GM18508 (cell line): ENCODE results near the gene CFB.
"Not testable (repeated sequence)": the region's sequence is repeated elsewhere in the genome, so short reads cannot be mapped to it uniquely, and the experiment has no call there.

Source experiments
- ATAC-seq: cut with Tn5 transposase; IDR thresholded peaks from one replicate; pipeline ENCODE4 v1.9.1; 2021; ENCODE audit warnings: moderate number of reproducible peaks; ENCODE audit not compliant: insufficient read depth, unreplicated experiment

The CFB gene

DNA sequence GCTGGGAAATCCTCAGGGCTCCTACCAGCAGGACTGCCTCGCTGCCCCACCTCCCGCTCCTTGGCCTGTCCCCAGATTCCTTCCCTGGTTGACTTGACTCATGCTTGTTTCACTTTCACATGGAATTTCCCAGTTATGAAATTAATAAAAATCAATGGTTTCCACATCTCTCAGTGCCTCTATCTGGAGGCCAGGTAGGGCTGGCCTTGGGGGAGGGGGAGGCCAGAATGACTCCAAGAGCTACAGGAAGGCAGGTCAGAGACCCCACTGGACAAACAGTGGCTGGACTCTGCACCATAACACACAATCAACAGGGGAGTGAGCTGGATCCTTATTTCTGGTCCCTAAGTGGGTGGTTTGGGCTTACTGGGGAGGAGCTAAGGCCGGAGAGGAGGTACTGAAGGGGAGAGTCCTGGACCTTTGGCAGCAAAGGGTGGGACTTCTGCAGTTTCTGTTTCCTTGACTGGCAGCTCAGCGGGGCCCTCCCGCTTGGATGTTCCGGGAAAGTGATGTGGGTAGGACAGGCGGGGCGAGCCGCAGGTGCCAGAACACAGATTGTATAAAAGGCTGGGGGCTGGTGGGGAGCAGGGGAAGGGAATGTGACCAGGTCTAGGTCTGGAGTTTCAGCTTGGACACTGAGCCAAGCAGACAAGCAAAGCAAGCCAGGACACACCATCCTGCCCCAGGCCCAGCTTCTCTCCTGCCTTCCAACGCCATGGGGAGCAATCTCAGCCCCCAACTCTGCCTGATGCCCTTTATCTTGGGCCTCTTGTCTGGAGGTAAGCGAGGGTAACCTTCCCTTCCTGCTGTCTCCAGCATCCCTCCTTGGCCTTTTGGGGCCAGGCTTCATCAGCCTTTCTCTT lies at the start of gene CFB:
TSS of gene CFB (plus strand) at position 589 of the 863 bp plus-strand sequence. CDS start at position 716, 127 bp downstream.
- no peak for ATAC-seq

DNA sequence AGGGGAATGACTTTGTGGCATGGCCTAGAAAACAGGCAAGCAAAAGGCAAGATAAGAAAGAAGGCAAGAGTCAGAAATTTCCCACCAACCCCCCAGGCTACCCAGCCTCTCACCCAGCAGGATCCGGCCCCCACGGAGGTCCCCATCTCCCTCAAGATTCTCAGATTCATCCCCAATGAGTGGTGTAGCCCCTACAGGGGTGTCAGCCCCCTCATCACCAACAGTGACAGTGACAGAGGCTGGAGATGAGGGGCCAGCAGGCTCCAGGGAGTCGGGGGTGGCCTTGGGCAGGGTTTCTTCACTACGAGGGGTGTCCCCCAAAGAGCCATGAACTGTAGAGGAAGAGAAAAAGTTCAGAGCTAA lies 49.4 kb upstream of the CFB start:
- no peak for ATAC-seq

GRCh38 chr6:31896856-31897611 lies 48.9 kb upstream of the CFB start:
- no peak for ATAC-seq

- no peak for ATAC-seq
Measured at GRCh38 chr6:31897612-31898382, 48.1 kb upstream of the CFB start, which contains the start of gene EHMT2. Gene EHMT2, minus strand, starts transcription at chr6:31897698. Its CDS starts 21 bp downstream, at chr6:31897677.

DNA sequence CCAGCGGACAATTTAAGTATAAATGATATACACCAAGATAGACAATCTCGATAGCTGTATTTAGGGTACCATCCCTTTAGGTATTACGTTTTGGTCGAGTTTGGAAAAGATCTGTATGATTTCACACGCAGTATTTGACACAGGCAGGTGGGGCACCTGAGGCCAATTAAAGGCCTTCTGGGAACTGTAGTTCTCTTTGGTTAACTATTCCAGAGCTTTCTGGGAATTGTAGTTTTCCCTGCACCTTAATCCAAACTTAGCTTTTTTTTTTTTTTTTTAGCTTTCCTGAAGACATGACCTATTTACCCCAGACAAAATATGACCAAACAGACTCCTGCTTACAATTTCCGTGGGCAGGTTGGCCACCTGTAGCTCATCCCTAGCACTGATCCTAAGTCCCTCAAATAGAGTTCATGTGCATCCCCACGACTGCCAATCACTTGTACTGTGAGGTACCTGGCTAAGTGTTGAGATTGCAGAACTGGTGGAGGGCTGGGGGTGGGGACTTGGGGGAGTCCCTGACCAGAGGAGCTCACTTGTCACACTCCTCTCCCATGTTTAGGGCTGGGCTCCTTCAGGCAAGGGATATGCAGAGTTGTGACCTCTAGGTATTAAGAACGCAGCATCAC lies 47.4 kb upstream of the CFB start:
- no peak for ATAC-seq

GRCh38 chr6:31899215-31899614 lies 46.7 kb upstream of the CFB start:
- ATAC-seq = no peak

- no peak for ATAC-seq
Measured at GRCh38 chr6:31899882-31900722, 45.8 kb upstream of the CFB start.

- no peak for ATAC-seq
Measured at GRCh38 chr6:31900917-31901414, 44.9 kb upstream of the CFB start.

DNA sequence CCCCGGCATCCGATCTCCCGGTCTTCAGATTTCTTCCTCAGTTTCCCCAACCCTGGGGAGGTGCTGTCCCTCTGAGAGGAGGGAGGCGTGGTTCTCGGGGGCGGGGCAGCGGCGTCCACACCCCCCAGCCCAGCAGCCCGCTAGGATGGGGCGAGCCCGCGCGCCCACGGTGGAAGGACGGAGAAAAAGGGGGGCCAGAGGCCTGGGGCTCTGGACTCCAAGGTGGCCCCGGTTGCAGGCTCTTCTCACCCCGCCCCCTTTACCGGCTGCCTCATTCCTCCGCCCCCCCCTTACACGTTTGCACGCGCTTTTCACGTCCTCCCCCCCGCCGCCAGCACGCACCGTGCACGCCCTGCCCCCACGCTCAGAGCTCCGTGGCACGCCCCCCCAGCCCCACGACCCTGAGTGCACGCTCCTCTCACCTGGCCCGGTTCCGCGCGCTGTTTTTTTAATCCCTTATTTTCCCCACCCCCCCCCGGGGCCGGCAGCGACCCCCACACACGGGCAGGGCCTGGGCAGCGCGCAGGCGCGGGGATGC lies 44.4 kb upstream of the CFB start:
- no peak for ATAC-seq

DNA sequence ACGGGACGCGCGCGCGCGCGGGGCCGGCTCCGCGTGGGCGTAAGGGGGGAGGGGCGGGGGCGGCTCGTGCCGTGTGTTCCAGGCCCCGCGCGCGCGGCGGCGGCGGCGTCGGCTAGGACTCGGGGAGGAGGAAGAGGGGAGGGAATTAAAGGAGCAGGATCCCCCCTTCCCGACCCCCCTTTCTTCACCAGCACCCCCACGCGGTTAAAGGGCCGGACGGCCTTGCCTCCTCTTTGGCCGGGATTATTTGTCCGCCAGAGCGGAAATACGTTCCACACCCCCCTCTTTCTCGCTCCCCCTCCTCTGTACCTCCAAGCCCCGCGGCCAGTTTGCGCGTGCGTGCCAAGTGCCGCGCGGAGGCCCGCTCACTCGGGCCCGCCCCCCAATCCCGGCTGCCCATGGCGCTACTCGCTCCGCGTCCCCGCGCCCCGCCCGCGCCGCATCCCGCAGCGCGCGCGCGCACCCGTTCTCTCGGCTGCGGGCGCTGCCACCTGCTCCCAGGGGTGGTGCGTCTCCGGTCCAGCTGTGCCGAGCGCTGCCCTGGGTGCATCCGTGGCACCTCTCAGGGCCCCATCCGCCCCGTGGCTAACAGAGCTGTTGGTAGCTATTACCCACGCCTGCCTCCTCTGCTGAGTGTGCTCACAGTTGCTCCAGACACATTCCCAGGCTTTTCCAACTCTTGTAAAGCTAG lies 43.8 kb upstream of the CFB start, which contains the start of gene ZBTB12:
TSS of gene ZBTB12 (minus strand) at position 134 of the 691 bp plus-strand sequence. CDS start 781 bp downstream, outside the sequence.
- ATAC-seq = no peak

DNA sequence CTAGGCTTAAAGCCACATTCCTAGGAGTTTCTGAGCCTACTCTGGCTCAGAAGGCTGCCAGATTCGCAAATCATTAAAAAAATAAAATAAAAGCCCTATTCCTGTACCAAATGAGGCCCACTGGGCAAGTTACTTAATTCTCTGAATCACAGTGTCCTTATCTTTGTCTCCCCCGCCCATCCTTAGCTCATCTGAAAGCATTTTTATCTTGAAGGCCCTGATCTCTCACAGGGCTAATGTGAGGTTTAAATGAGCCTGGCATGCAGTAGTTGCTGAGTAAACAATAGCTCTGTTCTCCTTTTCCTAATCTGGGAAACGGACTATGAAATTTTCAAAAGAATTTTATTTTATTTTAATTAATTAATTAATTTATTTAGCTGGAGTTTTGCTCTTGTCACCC lies 41.9 kb upstream of the CFB start:
- ATAC-seq = no peak

DNA sequence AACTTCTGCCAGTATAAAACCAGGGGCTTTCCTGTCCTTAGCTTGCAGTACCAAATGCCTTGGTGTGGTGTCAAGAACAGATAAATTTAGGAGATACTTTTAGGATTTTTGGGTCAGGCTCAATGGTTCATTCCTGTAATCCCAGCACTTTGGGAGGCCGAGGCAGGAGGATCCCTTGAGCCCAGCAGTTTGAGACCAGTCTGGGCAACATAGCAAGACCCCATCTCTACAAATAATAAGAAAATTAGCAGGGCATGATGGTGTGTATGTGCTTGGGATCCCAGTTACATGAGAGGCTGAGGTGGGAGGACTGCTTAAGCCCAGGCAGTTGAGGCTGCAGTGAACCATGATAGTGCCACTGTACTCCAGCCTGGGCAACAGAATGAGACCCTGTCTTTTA lies 40.9 kb upstream of the CFB start:
- no peak for ATAC-seq

DNA sequence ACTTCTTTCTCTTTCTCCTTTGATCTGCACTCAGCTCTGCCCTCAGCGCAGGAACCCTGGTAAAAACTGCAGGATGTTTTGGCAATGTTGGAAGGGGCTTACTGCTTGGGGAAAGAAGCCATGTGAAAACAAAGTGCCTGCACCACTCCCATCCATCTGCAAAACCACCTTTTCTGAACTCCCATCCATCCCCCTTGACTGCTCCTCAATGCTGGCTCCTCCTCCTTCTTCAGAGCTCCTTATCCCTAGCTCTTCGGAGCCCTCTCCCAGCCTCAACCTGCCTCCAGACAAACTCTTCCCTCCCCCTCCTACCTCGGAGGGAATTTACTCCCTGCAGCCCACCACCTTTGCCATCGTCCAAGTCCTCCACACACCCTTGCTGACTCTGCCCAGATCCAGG lies 39.8 kb upstream of the CFB start:
- no peak for ATAC-seq

GRCh38 chr6:31906727-31907126 lies 39.2 kb upstream of the CFB start:
- ATAC-seq = not testable (repeated sequence)

- no peak for ATAC-seq
Measured at GRCh38 chr6:31907158-31907813, 38.6 kb upstream of the CFB start.

DNA sequence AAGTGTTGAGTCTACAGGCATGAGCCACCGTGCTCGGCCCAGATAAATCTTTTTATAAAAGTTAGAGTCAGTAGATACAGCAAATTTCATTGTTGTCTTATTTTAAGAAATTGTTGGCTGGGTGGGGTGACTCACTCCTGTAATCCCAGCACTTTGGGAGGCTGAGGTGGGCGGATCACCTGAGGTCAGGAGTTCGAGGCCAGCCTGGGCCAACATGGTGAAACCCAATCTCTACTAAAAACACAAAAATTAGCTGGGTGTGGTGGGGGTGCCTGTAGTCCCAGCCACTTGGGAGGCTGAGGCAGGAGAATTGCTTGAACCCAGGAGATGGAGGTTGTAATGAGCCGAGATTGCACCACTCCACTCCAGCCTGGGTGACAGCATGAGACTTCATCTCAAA lies 37.6 kb upstream of the CFB start:
- not testable (repeated sequence) for ATAC-seq

DNA sequence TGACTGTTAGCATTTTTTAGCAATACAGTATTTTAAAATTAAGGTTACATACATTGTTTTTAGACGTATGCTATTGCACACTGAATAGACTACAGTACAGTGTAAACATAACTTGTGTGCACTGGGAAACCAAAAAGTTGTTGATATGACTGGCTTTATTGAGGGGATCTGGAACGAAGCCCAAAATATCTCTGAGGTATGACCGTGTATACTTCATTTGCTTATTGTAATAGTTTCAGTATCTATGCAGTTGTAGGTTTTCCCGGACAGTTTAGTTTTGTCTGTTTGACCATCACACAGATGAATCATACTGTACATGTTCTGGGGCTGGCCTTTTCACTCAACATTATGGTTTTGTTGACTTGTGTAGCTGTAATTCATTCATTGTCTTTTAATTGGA lies 37.1 kb upstream of the CFB start:
- ATAC-seq = no peak

DNA sequence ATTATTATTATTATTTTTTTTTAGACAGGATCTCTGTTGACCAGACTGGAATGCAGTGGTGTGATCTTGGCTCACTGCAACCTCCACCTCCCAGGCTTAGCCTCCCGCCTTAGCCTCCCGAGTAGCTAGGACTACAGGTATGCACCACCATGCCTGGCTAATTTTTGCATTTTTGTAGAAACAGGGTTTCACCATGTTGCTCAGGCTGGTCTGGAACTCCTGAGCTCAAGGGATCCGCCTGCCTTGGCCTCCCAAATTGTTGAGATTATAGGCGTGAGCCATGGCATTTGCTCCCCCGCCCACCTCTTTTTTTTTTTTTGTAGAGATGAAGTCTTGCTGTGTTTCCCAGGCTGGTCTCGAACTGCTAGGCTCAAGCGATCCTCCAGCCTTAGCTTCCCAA lies 36.6 kb upstream of the CFB start:
- not testable (repeated sequence) for ATAC-seq
